Neuron (in vitro differentiated cells): ENCODE data around the gene COL5A1.

Experiments used
- H2AFZ ChIP-seq: one replicate; pipeline ENCODE4 v1.6.1; 2013; ENCODE audit warnings: low read depth, mild to moderate bottlenecking, inconsistent platforms, low read length, moderate library complexity
- H3K27me3 ChIP-seq: one replicate; pipeline ENCODE4 v1.6.1; 2013; ENCODE audit warnings: low read length; ENCODE audit not compliant: insufficient read depth
- H3K36me3 ChIP-seq: one replicate; pipeline ENCODE4 v1.6.1; 2013; ENCODE audit warnings: low read length; ENCODE audit not compliant: insufficient read depth
- H3K4me1 ChIP-seq: one replicate; pipeline ENCODE4 v1.6.1; 2013; ENCODE audit warnings: low read length; ENCODE audit not compliant: insufficient read depth
- H3K4me3 ChIP-seq: 2 replicates; pipeline ENCODE4 v1.5.1; 2013; ENCODE audit warnings: mild to moderate bottlenecking, low read length, moderate library complexity
- H3K9me3 ChIP-seq: one replicate; pipeline ENCODE4 v1.6.1; 2013; ENCODE audit warnings: low read length

The COL5A1 gene

DNA sequence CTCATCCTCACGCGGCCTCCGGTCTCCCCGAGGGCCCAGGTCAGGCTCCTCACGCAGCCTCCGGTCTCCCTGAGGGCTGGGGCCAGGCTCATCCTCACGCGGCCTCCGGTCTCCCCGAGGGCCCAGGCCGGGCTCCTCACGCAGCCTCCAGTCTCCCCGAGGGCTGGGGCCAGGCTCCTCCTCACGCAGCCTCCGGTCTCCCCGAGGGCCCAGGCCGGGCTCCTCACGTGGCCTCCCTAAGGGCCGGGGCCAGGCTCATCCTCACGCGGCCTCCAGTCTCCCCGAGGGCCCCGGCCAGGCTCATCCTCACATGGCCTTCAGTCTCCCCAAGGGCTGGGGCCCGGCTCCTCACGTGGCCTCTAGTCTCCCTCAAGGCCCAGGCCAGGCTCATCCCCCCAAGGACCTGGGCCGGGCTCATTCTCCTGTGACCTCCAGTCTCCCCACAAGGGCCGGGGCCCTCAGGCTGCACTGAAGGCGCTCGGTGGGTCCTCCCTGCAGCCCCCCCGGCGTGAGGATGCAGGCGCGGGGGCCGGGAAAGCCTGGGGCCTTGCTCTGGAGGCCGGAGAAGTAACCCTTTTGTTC lies 187.8 kb downstream of the COL5A1 start:
- no peaks in the 10 kb centered on the region for H3K4me1 ChIP-seq
- H3K27me3 ChIP-seq, result peaks cover 29% of the 10 kb centered on the region
- no peaks in the 10 kb centered on the region for H3K36me3 ChIP-seq
- no peak overlapping the region for H3K4me3 ChIP-seq
- H2AFZ ChIP-seq, result no peak overlapping the region
- no peaks in the 10 kb centered on the region for H3K9me3 ChIP-seq

- Histone ChIP-seq H3K36me3 (no peaks in the 10 kb centered on the region), H3K4me3 (no peak overlapping the region), H3K9me3 (no peaks in the 10 kb centered on the region), H3K27me3 (peaks cover 28% of the 10 kb centered on the region), H2AFZ (no peak overlapping the region), H3K4me1 (no peaks in the 10 kb centered on the region)
Observed at GRCh38 chr9:134830126-134830525, 188.5 kb downstream of the COL5A1 start.

DNA sequence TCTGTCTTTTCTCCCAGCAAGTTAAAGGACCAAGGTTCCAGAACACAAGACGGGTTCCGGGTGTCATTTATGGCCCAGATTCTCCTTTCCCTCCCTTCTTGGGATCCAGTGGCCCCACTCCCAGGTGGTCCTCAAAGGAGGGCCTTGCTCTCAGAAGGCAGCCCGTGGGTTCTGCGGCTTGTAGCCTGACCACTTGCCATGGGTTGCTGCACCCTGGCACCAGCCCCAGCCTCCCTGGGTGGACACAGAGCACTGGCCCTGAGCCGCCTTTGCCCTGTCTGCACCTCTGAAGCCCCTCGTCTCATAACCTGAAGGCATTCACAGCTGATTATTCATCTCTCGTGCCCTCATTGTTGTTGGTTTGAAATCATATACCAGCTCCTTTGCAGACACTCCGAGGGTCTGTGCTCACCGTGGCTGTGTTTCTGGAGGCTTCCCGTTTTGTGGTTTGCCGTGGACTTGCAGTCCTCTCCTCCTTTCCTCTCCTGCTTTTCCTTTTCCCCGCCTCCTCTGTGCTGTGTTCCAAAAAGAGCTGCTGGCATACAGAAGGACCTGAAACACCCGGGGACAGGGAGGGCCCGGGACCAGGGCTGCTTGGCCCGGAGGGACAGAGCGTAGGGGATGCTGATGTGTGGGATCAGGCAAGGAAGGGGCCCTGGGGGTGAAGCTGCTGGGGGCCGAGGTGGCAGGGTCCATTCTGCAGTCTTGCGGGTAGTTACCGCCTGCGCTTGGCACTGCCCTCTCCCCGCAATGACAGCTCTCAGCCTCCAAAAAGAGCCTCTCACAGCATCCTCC lies 189.5 kb downstream of the COL5A1 start:
- peaks cover 18% of the 10 kb centered on the region for H3K27me3 ChIP-seq
- H3K4me1 ChIP-seq, result no peaks in the 10 kb centered on the region
- no peak overlapping the region for H3K4me3 ChIP-seq
- no peaks in the 10 kb centered on the region for H3K36me3 ChIP-seq
- H3K9me3 ChIP-seq, result no peaks in the 10 kb centered on the region
- no peak overlapping the region for H2AFZ ChIP-seq

GRCh38 chr9:134832471-134832870 lies 190.9 kb downstream of the COL5A1 start:
- no peaks in the 10 kb centered on the region for H3K4me1 ChIP-seq
- no peaks in the 10 kb centered on the region for H3K9me3 ChIP-seq
- H3K27me3 ChIP-seq, result peaks cover 18% of the 10 kb centered on the region
- no peak overlapping the region for H3K4me3 ChIP-seq
- no peak overlapping the region for H2AFZ ChIP-seq
- no peaks in the 10 kb centered on the region for H3K36me3 ChIP-seq

DNA sequence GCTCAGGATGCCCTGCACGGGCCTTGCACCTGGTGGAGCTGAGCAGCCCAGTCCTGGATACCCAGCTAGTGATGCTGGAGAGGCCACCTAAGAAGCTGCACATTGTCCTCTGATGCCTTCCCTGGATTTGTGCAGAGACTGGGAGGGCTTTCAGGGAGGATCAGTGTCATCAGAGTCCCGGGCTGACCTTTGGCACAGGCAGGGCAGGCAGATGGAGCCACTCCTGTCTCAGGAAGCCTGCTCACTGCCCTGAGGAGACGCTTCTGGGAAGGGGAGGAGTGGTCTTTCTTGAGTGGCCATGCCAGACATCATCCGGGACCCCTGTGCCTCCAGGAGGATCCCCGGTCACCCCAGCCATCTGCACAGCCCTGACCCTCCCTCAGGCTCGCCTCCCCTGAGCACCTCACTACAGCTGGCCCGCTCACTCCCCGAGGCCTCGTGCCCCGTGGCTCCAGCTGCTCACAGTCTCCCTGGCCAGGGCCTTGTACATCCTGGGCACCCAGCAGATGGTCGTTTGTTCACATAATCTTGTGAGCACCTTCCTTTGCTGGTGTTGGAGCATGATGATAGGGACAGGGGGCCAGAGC lies 191.8 kb downstream of the COL5A1 start:
- no peaks in the 10 kb centered on the region for H3K36me3 ChIP-seq

DNA sequence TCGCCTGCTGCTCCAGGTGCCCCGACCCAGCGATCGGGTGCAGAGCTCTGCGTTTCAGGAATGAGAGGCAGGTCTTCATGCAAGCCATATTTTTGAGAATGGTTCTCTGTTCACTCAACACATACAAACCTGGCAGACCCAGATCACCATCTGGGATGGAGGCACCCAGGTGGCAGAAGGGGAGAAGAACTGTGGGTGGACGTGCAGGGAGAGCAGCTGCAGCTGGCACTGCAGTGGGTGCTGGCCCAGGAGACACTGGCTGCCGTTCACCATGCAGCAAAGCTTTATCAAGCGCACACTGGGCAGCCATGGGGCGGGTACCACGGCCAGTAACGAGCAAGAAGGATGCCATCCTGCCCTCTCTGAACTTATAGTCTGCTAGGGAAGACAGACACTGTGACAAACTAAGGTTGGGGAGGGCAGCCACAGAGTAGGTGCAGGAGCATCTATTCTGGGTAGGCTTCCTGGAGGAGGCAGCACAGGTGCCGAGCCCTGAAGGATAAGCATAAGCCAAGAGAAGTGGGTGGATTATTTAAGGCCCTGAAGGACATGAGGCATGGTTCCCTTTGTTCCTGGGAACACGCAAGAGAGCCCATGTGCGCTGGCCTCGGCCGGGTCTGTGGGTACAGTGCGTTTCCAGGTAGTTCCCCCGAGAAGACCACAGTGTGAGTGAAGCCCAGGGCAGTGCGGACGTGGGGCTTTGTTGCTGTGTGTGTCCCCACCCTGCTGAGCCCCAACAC lies 192.8 kb downstream of the COL5A1 start:
- Histone ChIP-seq H3K9me3 (no peaks in the 10 kb centered on the region), H3K4me1 (no peaks in the 10 kb centered on the region), H2AFZ (no peak overlapping the region), H3K27me3 (peaks cover 18% of the 10 kb centered on the region), H3K4me3 (no peak overlapping the region), H3K36me3 (no peaks in the 10 kb centered on the region)

More for the DNA sequence above, 191.8 kb downstream of the COL5A1 start:
- Histone ChIP-seq H3K4me3 (no peak overlapping the region), H3K27me3 (peaks cover 18% of the 10 kb centered on the region), H3K9me3 (no peaks in the 10 kb centered on the region), H3K4me1 (no peaks in the 10 kb centered on the region), H2AFZ (no peak overlapping the region)

- no peaks in the 10 kb centered on the region for H3K9me3 ChIP-seq
- H3K4me1 ChIP-seq, result no peaks in the 10 kb centered on the region
- peaks cover 18% of the 10 kb centered on the region for H3K27me3 ChIP-seq
- no peaks in the 10 kb centered on the region for H3K36me3 ChIP-seq
- H2AFZ ChIP-seq, result no peak overlapping the region
- no peak overlapping the region for H3K4me3 ChIP-seq
Observed at GRCh38 chr9:134834957-134835419, 193.4 kb downstream of the COL5A1 start.

GRCh38 chr9:134835448-134835847 lies 193.8 kb downstream of the COL5A1 start:
- peaks cover 18% of the 10 kb centered on the region for H3K27me3 ChIP-seq
- no peaks in the 10 kb centered on the region for H3K4me1 ChIP-seq
- no peak overlapping the region for H2AFZ ChIP-seq
- H3K9me3 ChIP-seq, result no peaks in the 10 kb centered on the region
- H3K4me3 ChIP-seq, result no peak overlapping the region
- no peaks in the 10 kb centered on the region for H3K36me3 ChIP-seq

GRCh38 chr9:134835987-134836386 lies 194.4 kb downstream of the COL5A1 start:
- no peaks in the 10 kb centered on the region for H3K4me1 ChIP-seq
- no peaks in the 10 kb centered on the region for H3K36me3 ChIP-seq

DNA sequence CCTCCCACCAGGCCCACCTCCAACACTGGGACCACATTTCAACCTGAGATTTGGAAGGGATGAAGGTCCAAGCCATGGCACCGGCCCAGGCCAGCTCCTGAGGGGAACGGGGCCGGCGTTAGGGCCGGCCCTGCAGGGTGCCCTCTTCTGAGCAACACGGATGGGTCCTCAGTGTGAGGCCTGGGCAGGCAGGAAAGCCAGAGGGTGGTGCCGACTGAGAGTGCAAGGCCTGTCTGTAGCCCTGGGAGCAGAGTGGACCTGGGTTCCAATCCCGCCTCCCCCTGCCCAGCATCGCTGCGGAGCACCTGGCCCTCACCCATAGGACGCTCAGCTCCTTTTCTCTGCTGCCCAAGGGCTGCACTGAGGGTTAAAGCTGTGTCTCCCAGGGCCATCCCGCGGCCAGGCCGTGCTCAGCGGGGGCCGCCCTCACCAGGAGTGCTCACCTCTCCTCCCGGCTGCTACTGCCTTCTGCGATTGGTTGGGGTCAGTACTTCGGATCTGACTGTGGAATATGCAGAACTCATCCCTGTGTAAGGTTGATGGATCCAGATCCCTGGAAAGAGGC lies 194.9 kb downstream of the COL5A1 start:
- peaks cover 14% of the 10 kb centered on the region for H3K27me3 ChIP-seq
- no peaks in the 10 kb centered on the region for H3K36me3 ChIP-seq
- no peaks in the 10 kb centered on the region for H3K4me1 ChIP-seq
- no peak overlapping the region for H2AFZ ChIP-seq
- no peak overlapping the region for H3K4me3 ChIP-seq
- H3K9me3 ChIP-seq, result no peaks in the 10 kb centered on the region

More at GRCh38 chr9:134835987-134836386, 194.4 kb downstream of the COL5A1 start:
- Histone ChIP-seq H2AFZ (no peak overlapping the region), H3K4me3 (no peak overlapping the region), H3K9me3 (no peaks in the 10 kb centered on the region), H3K27me3 (peaks cover 16% of the 10 kb centered on the region)

DNA sequence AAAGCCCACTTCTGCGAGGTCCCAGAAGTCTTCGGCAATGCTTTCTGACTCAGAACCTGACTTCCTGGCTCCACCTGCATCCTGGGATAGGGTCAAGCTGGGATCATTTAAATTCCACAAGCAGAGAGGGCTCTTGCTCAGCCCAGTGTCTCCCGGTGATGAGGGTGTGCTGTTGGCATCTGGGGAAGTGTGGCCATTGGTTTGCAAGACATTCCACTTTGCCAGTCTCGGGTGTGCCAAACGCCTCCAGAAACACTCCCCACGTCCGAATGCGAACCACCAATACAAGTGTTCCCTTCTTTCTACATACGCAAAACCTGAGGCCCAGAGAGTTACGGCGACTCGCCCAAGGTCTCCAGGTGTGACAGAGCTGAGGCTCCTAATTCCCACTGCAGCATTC lies 195.9 kb downstream of the COL5A1 start:
- H3K36me3 ChIP-seq, result no peaks in the 10 kb centered on the region

GRCh38 chr9:134838651-134839454 lies 197.2 kb downstream of the COL5A1 start:
- Histone ChIP-seq H2AFZ (no peak overlapping the region), H3K4me1 (no peaks in the 10 kb centered on the region), H3K36me3 (no peaks in the 10 kb centered on the region), H3K27me3 (peaks cover 6% of the 10 kb centered on the region), H3K4me3 (no peak overlapping the region), H3K9me3 (no peaks in the 10 kb centered on the region)

More for the DNA sequence above, 195.9 kb downstream of the COL5A1 start:
- Histone ChIP-seq H2AFZ (no peak overlapping the region), H3K27me3 (peaks cover 11% of the 10 kb centered on the region), H3K9me3 (no peaks in the 10 kb centered on the region), H3K4me3 (no peak overlapping the region), H3K4me1 (no peaks in the 10 kb centered on the region)
